Measurements from ENCODE around the gene FKBP15.
A peak's percentile ranks its signal among the peaks of the same experiment; 100 is the strongest.

Gene FKBP15, protein sequence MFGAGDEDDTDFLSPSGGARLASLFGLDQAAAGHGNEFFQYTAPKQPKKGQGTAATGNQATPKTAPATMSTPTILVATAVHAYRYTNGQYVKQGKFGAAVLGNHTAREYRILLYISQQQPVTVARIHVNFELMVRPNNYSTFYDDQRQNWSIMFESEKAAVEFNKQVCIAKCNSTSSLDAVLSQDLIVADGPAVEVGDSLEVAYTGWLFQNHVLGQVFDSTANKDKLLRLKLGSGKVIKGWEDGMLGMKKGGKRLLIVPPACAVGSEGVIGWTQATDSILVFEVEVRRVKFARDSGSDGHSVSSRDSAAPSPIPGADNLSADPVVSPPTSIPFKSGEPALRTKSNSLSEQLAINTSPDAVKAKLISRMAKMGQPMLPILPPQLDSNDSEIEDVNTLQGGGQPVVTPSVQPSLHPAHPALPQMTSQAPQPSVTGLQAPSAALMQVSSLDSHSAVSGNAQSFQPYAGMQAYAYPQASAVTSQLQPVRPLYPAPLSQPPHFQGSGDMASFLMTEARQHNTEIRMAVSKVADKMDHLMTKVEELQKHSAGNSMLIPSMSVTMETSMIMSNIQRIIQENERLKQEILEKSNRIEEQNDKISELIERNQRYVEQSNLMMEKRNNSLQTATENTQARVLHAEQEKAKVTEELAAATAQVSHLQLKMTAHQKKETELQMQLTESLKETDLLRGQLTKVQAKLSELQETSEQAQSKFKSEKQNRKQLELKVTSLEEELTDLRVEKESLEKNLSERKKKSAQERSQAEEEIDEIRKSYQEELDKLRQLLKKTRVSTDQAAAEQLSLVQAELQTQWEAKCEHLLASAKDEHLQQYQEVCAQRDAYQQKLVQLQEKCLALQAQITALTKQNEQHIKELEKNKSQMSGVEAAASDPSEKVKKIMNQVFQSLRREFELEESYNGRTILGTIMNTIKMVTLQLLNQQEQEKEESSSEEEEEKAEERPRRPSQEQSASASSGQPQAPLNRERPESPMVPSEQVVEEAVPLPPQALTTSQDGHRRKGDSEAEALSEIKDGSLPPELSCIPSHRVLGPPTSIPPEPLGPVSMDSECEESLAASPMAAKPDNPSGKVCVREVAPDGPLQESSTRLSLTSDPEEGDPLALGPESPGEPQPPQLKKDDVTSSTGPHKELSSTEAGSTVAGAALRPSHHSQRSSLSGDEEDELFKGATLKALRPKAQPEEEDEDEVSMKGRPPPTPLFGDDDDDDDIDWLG

DNA sequence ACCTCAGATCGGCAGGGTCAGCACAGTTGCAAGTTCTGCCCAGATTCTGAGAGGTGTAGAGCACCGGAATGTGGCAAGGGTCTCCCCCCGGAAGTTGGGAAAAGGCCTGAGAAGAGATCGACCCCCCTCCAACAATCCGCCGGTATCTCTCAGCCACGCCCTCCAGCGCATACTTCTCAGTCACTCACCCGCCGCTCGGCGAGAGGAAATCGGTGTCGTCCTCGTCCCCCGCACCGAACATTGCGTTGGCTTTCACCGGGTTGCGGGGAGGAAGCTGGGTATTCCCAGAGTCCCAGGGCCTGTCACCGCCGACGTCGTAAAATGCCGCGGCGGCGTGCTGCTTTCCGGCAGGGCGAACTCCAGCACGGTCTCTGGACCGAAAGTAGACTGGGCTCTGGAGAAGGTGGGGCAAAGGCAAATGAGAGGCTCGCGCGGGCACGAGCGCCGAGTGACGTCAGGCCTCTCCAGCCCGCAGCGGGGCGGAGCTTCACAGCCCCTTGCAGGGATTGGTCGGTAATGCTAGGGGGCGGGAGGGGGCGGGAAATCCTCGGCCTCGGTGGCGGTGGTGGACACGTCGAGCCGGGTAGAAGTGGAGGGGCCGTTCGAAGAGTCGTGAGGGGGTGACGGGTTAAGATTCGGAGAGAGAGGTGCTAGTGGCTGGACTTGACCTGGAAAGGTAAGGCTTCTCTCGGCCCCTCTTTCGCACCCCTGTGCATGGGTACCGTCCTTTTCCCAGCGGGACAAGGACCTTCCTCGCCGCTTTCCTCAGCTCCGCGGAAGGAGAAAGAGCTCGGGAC, at the start of gene FKBP15, which contains the start of gene SLC31A1:
Gene FKBP15, minus strand, starts transcription at position 275 of the 797 bp plus-strand sequence. Its CDS starts 34 bp downstream, at position 241.
Gene SLC31A1, plus strand, starts transcription at position 542 of the 797 bp plus-strand sequence. CDS start 34,605 bp downstream, outside the sequence.
- DNase-seq (ENCODE audit: insufficient read length, low spot score) (peak; percentile 82), FAIRE-seq (no peak)
- TF ChIP-seq, protein P1, sequence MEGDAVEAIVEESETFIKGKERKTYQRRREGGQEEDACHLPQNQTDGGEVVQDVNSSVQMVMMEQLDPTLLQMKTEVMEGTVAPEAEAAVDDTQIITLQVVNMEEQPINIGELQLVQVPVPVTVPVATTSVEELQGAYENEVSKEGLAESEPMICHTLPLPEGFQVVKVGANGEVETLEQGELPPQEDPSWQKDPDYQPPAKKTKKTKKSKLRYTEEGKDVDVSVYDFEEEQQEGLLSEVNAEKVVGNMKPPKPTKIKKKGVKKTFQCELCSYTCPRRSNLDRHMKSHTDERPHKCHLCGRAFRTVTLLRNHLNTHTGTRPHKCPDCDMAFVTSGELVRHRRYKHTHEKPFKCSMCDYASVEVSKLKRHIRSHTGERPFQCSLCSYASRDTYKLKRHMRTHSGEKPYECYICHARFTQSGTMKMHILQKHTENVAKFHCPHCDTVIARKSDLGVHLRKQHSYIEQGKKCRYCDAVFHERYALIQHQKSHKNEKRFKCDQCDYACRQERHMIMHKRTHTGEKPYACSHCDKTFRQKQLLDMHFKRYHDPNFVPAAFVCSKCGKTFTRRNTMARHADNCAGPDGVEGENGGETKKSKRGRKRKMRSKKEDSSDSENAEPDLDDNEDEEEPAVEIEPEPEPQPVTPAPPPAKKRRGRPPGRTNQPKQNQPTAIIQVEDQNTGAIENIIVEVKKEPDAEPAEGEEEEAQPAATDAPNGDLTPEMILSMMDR (IDR thresholded peaks at IDR 0.05; ENCODE audit: insufficient read depth, missing control alignments), result no peak

DNA sequence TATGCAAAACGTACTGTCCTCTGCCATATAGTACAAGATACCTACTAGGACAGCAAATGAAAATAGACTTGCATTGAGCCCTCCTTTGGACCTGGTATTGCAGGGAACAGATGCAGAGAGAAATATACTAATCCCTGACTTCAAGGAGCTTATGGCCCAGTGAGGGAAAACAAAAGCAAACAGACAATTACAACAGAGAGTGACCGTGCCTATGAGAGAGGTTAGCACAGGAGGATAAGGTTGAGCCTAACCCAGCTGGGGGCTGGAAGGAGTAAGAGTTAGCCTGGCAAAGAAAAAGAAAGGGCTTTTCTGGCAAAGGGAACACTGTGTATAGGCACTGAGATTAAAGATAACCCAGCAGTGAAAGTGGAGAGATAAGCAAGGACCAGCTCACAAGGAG, 48.8 kb upstream of the FKBP15 start:
- FAIRE-seq (peak; percentile 16), DNase-seq (ENCODE audit: insufficient read length, low spot score) (no peak)
- TF ChIP-seq, protein P1 (IDR thresholded peaks at IDR 0.05; ENCODE audit: insufficient read depth, missing control alignments), result no peak

DNA sequence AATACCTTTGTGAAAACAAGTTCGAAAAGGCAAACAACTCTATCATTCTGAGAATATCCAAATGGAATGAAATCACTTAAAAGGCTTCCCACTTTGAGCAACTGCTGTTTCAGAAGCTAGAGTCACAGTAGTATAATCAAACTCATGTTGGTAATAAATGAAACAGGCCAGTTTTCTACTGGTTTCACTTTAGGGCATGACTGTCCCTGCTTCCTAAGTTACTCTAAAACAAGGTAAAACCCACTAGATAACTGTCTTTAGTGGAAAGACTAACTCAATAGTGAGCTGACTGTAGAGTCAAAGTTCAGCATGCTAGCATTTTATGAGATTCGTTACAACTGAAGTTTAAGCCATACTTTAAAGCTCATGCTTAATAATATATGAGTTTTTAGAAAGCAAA, 48.3 kb upstream of the FKBP15 start:
- TF ChIP-seq, protein P1 (IDR thresholded peaks at IDR 0.05; ENCODE audit: insufficient read depth, missing control alignments), result no peak
- DNase-seq (ENCODE audit: insufficient read length, low spot score), result no peak
- no peak for FAIRE-seq

DNA sequence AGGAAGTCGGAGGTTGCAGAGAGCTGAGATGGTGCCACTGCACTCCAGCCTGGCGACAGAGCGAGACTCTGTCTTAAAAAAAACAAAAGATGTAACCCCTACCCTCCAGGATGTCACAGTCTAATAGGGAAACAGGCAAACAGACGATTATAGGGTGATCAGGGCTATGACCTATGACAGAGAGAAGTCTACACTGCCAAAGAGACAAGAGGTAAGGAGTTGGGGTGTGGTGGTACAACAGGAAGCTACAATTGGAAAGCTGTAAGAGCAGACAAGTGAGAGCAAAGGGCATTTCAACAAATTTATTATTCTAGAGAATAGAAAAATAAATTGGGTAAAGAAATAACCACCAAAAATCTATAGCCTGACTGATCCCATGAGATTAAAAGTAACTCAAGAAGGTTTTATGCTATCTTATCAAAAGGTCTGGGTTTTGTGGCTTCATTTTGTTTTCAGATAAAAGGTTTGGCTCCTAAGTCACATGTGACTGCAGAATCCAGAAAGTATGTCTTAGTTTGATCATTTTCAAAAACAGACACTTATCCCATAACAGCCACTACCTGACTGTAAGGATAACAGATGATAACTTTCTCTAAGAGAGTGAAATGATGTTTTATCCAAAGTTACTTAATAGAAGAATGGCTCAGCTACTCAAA, 47.0 kb upstream of the FKBP15 start:
- FAIRE-seq, result no peak
- no peak for DNase-seq (ENCODE audit: insufficient read length, low spot score)

DNA sequence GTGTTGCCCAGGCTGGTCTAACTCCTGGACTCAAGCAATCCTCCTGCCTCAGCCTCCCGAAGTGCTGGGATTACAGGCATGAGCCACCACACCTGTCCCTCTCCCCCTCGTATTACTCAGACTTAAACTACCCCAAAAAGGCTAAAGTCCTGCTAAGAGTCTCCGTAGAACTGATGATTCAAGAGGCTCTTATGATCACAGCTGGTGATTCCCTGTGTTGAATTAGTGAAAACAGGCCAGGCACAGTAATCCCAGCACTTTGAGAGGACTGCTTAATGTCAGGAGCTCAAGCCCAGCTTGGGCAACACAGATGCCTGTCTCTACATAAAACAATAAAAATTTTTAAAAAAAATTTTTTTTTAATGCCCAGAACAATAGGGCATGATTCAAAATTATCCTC, 45.1 kb upstream of the FKBP15 start:
- DNase-seq (ENCODE audit: insufficient read length, low spot score), result no peak
- no peak for FAIRE-seq
- TF ChIP-seq, protein P1 (IDR thresholded peaks at IDR 0.05; ENCODE audit: insufficient read depth, missing control alignments), result no peak

More for the DNA sequence above, 47.0 kb upstream of the FKBP15 start:
- TF ChIP-seq, protein P1 (IDR thresholded peaks at IDR 0.05; ENCODE audit: insufficient read depth, missing control alignments), result no peak

All from D721Med (cell line).